GM21737 (cell line): ENCODE measurements around the gene SLC7A6.
"Not testable (repeated sequence)": the region's sequence is repeated elsewhere in the genome, so short reads cannot be mapped to it uniquely, and the experiment has no call there.

Experiments used
- ATAC-seq: cut with Tn5 transposase; IDR thresholded peaks from one replicate; pipeline ENCODE4 v1.9.1; 2021; ENCODE audit warnings: mild to moderate bottlenecking, moderate library complexity; ENCODE audit not compliant: unreplicated experiment

Gene SLC7A6

DNA sequence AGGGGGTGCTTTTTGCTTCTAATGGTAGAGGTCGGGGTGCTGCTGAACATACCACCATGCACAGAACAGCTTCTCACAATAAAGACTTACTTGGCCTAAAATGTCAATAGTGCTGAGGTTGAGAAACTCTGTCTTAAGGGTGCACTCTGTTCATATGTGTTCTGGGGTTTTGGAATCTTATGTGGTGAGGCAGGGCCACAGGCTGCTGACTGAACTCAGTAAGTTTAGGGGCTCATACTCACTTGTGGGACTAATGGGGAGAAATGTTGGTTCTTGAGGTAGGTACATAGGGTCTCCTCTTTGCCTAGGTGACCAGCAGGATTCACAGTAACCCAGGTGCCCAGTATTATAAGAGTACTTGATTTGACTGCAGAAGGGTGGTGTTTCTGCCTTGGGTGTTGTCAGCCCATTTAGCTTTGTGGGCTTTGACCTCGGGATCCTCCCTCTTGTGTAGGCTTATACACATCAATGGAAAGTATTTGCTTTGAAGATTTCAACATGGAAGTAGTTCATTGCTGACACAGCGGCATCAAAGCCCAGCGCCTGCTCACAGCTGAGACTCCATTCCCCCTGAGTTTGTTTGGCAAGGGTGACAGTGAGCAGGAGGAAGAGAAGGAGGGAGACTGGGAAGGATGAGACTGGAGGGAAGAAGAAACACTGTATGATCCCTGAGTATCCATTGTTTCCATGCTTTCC is 17.2 kb downstream of the SLC7A6 start:
- no peak for ATAC-seq

DNA sequence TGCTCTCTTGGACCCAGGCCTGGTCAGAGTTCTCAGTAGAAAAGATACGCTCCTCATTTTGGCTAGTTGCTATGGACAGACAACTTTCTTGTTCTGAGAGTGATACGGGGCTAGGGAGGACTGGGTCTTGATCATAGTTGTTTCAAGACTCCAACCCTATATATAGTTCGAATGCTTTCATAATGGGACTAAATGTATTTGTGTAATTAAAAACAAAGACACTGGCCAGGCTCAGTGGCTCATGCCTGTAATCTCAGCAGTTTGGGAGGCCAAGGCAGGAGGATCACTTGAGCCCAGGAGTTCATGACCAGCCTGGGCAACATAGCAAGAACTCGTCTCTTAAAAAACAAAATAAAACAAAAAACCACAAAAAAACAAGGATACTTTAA is 17.7 kb downstream of the SLC7A6 start:
- no peak for ATAC-seq

DNA sequence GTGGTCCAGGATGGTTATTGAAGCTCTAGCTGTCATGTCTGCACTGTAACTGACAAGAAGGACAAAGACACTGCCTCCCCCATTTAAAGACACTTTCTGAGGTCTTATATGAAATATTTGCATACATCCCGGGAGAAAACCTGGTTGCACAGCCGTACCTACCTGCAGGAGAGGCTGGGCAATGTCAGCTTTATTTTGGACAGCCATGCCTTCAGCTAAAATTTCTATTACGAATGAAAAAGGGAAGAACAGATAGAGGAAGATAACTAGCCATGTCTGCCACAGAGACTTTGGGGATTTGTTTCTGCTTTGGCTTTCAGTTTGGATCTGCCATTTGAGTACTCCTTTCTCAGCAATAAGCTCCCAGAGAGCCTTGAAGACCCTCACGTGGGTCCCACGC is 19.0 kb downstream of the SLC7A6 start:
- no peak for ATAC-seq

DNA sequence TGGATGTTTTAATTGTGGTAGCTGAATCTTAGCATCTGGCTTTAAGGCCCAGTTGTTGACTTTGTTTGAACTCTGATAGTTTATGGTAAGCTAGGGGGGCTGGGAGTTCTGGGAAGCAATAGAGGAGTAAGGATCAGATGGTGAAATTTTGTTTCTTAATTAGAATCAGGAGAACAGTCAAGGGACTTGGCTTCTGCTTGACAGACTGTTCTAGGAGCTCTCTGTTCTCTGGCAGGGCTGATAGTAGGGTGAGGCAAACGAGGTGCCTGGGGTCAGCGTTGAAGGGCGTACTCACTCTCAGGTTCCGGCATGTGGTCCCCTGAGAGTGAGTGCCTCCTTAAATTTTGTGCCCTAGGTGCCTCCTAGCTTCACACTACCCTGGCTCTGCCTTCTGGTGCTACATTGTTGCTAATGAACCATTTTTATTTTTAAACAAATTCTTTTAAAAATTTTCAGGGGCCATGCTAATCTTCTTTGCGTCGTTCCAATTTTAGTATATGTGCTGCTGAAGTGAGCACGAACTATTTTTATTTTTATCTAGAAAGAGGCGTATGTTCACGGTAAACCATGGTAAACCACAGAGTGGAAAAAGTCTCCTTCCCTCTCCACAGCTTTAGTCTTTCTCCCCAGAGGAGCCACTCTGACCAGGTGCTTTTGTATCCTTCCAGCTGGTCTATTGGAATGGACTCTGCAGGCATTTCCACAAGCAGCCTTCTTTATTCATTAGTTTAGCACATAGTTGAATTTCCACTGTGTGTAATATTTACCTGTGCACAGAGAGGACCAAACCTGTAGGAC is 19.7 kb downstream of the SLC7A6 start:
- ATAC-seq: no peak

DNA sequence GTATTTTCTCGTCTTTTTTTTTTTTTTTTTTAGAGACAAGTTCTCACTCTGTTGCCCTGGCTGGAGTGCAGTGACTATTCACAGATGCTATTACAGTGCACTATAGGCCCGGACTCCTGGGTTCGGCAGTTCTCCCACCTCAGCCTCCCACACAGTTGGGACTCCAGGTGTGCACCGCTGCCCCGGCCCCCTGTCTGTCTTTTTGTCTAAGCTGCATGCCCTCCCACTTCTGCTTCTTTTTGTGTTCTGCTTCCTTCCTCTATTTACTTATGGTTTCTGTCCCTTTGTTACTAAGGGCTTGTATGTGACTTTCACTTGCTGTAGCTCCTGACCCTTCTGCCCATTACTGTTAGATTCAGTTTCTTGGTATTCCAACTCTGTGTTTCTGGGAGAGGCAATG is 20.5 kb downstream of the SLC7A6 start:
- peak; percentile 44 for ATAC-seq

DNA sequence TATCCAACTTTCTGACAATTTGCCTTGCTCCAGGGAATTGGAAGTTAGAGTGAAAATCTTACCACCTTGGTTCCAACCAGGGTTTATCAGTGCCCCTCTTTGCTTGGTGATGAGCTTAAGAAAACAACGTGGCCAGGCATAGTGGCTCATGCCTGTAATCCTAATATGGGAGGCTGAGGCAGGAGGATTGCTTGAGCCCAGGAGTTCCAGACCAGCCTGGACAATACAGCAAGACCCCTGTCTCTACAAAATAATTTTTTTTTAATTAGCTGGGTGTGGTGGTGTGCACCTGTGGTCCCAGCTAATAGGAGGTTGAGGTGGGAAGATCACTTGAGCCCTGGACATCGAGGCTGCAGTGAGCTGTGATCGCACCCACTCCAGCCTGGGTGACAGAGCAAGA is 21.4 kb downstream of the SLC7A6 start:
- no peak for ATAC-seq

DNA sequence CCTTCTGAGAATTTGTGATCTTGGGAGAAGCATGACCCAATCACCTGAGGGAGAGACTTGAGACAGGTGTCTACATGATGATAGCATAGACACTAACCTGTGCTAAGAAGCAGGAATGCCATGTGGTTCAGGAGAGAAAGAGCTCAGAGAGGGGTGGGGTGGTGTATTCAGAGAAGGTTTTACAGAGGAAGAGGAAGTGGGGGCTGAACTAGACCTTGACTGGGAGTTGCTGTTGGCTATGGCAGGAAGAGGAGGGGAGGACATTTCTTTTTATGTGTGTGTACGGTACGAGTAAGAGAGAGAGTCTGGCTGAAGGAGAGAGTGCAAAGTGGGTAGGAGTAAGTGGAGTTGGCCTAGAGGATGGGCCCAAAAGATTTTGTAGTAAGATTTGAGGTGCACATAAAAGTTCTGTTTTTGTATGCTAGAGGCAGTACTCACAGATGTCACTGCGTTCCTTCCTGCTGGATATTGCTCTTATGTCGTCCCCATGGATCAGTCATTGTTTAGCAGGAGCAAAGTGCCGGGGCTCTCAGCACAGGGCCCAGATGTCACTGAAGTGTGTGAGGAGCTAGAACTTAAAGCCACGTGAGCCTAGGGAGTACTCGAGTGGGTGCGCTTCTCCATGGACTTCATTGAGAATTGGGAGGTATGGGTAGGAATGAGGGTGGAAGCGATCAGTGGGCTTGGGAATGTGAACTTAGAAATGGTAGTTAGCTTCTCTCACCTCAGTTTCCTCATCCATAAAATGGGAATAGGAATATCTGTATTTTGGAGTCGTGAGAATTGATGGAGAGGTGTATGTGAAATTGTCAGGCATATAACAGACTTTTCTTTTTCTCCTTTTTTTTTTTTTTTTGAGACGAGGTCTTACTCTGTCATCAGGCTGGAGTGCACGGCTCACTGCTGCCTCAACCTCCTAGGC is 22.1 kb downstream of the SLC7A6 start:
- no peak for ATAC-seq

DNA sequence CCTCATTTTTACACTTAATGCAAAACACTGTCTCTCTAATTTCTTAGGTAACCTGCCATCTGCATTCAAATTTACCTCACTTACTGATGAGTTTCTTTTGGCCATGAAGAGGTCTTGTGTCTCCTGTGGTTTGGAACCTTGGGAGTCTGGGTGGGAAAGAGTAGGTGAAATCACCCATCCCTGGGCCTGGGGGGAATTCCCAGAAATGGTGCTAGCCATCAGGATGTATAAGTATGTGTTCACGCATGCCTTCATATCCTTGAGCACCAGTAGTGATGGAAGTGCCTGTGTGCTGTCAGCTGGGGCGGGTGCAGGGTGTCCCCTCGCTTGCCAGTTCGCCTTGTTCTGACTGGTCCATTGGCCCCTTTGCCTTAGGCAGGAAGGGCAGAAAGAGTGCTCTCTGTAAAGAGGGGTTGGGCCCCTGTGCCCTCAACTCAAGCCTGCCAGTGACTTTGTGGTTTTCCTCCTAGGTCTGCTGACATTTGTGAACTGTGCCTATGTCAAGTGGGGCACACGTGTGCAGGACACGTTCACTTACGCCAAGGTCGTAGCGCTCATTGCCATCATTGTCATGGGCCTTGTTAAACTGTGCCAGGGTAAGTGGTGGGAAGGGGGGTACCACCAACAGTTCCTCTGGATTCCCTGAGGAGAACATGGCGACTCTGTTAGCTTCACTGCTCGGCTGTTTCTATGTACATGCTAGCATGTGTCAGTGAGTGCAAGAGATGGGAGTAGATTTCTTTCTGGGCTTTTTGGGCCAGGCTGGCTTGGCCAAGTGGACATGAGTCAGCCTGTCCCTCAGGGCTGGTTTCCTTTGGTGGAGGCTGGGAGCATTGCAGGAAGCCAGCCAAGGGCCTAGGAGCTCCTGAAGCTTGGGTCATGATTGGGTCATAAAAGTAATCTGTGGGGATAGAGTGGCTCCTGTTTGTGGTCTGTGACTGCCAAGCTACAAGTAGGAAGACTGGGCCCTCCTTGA is 23.2 kb downstream of the SLC7A6 start:
- no peak for ATAC-seq

DNA sequence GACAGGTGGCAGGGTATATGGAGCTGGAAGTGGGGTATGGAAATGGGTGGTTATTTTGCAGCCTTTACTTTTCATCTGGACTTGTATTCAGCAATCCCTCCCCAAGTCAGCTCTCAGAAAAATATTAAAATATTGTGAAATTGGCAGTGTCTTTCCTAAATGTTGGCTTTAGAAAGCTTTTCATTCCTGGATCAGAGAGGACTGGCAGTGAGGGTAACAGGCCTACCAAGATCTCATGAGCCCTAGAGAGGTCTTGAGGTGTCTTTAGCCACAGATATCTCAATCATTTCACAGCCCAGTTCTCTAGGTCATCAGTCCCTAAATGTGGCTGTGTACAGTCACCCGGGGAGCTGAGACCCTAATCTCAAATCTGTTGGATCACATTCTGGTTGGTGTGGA is 23.9 kb downstream of the SLC7A6 start:
- ATAC-seq: no peak

DNA sequence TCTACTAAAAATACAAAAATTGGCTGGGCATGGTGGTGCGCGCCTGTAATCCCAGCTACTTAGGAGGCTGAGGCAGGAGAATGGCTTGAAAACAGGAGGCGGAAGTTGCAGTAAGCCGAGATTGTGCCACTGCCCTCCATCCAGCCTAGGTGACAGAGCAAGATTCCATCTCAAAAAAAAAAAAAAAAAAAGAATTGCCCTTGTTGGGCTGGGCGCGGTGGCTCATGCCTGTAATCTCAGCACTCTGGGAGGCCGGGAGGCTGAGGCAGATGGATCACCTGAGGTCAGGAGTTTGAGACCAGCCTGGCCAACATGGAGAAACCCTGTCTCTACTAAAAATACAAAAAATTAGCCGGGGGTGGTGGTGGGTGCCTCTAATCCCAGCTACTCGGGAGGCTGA is 24.5 kb downstream of the SLC7A6 start:
- ATAC-seq: not testable (repeated sequence)

DNA sequence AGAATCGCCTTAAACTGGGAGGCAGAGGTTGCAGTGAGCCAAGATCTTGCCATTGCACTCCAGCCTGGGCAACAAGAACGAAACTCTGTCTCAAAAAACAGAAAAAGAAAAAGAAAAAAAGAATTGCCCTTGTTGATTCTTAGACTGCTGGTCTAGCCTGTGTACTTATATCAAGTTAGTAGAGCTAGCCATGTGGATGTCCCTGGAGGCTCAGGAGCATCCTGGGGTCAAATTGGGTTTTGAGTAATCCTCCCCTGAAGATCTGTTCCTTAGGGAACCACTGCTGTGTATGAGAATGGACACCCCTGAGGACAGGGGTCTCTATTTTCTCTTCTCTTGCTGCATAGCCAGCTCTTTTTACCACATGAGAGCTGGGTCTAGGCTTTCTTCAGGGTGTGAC is 24.9 kb downstream of the SLC7A6 start:
- ATAC-seq: no peak

DNA sequence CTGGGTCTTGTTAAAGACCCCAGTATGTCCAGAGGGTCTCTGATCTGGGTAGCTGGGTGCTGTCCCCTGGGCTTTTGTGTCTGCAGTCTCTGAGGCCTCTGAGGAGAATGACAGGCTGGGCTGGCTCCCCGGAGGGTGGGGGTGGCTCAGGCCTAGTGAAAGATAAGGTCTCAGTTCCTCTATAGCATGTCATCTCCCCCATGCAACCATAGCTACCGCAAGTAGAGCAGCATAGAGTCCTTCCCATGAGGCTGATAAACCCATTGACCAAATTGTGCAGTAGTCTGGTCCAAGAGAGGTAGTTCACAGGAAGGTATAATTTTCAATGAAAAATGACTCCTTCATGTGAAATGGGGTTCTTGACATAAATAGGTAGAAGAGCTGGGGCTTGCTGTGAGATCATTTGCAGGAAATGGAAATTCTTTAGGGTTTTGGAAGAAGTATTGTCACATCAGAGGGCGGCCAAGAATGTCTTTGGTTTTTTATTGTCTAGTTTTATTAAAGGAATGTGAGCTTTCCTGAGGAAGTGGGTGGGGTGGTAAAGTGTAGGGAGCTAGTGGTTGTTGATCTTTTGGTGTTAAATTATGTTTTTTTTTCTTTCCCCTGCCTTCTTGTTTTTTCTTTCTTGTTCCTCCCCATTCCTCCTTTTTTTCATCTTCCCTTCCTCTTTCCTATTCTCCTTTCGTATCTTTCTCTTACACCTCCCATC is 25.4 kb downstream of the SLC7A6 start:
- ATAC-seq: peak; percentile 86

DNA sequence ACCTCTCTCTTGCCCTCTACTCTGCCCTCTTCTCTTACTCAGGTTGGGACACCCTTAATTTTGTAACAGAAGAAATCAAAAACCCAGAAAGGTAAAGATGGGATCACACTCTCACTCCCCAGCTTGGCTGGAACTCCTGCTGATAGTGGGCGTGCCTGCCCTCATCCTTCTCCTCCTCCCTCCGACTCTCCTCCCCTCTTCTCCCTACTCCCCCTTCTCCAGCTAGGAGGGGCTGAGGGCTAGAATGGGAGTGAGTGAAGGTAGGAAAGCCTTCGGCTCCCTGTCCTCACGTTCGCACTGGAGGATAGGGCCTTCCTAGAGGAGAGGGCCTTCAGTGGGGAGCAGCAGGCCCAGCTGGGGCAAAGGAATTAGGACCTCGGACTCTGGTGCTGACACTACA is 26.1 kb downstream of the SLC7A6 start:
- ATAC-seq: no peak

DNA sequence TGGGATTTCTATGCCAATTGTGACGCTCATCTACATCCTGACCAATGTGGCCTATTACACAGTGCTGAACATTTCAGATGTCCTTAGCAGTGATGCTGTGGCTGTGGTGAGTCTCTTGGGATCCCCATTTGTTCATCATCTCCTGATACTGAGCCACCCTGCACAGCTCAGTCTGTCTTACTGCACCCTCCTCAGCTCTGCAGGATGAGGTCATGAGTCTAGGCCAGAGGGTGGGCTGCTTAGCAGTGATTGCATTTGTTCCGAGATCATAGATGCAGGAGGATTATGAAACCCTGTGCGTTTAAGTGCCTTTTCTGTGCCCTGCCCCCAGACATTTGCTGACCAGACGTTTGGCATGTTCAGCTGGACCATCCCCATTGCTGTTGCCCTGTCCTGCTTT is 26.9 kb downstream of the SLC7A6 start:
- ATAC-seq: no peak

DNA sequence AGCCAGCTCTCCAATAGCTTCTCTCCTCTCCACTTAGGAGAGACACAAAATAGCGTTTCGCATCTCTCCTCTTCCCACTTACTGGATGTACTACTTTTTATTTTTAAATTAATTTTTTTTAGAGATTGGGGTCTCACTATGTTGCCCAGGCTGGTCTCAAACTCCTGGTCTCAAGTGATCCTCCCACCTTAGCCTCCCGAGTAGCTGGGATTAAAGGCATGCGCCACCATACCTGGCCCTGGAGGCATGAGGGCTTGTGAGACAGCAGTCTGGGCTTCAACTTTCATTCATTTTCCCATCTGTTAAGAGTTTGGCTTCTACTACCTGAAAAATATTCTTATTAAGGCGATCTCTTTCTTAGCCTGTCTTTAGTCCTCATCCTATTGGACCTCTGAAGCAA is 28.1 kb downstream of the SLC7A6 start:
- ATAC-seq: no peak

DNA sequence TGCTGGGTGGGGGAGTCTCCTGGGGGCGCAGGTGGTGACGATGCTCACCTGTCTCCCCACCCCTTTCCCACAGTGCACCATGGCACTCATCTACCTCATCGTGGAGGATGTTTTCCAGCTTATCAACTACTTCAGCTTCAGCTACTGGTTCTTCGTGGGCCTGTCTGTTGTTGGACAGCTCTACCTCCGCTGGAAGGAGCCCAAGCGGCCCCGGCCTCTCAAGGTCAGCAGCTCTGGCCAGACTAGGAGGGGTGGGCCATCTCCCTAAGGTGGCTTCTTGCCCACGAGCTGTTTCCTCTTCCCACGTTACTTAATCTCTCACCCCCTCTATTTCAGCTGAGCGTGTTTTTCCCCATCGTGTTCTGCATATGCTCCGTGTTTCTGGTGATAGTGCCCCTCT is 32.0 kb downstream of the SLC7A6 start:
- no peak for ATAC-seq

DNA sequence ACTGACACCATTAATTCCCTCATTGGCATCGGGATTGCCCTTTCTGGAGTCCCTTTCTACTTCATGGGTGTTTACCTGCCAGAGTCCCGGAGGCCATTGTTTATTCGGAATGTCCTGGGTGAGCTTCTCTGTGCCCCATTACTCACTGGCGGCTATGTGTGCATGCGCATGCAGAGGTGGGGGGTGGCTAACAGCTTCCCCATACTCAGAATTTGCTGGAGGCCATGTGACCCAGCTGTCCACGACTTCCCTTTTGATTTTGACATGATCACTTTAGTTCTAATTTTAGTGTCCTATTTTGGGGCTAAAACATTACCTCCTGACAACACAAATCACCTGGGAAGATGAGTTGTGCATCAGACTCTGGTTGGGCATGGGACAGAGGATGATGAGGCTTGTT is 32.4 kb downstream of the SLC7A6 start:
- ATAC-seq: no peak

DNA sequence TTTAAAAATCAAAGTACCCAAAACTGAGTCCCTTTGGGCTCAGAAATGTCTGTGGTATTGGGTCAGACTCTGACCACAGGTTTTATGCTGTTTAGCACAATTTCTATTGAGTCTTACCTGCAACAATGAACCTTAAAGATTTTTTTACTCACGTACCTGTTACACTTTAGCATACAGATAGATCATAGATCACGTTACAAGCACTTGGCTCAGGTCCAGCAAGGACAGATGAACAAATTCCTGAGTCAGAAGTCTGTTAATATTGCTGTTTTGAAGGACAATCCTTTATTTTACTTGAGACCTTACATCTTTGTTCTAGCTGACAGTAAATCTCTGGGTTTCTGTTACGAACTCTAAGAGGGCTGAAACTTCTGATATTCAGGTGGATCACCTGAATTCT is 33.6 kb downstream of the SLC7A6 start:
- ATAC-seq: no peak

DNA sequence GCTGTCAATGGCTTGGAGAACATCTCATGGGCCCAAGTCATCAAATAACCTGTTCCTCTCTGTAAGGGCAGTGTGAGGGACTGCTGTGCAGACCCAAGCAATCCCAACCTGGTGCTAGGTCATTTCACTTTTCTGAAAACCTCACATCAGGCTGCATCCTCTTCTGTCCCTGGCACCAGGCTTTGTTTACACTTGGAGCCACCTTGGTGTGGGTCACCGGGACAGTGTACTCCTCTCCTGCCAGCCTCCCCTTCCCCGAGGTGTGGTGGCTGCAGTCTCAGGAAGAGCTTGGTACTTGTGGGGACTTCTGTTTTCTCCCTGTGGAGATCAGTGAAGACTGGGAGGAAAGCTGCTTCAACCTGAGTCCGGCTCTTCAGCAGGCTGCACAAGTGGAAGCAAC is 34.0 kb downstream of the SLC7A6 start:
- no peak for ATAC-seq
